Stimulated activated CD4-positive, alpha-beta T cell treated with anti-CD3 and anti-CD28 coated beads, Interleukin-1b, Interleukin-23, amount 100 ng/mL, for 4 hours (primary cell): ENCODE measurements around the gene RHOU.

Source experiments
- DNase-seq, 2 donors: peaks; one replicate each; pipeline ENCODE4 v3.0.0-alpha.2; 2020; ENCODE audit warnings: low read depth in 2 of 2

Gene RHOU

DNA sequence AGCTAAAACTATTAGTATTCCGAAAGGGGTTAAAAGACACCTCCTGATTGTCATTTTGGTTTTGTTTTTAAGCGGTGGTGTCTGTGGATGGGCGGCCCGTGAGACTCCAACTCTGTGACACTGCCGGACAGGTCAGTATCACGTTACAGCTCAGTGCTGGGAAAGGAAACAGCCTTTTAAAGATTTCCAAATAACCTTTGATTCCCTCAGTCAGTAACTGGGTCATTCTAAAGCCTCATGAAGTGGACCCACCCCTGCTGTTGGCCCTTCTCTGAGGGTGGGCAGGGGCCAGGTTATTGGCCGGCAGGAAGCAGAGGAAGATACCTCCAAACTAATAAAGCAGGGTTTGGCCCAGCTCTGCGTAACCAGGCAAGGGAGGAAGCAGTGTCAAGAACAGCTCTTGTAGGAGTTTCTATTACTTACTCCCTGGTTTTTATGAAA is 2.3 kb downstream of the RHOU start:
- DNase-seq = no peak

DNA sequence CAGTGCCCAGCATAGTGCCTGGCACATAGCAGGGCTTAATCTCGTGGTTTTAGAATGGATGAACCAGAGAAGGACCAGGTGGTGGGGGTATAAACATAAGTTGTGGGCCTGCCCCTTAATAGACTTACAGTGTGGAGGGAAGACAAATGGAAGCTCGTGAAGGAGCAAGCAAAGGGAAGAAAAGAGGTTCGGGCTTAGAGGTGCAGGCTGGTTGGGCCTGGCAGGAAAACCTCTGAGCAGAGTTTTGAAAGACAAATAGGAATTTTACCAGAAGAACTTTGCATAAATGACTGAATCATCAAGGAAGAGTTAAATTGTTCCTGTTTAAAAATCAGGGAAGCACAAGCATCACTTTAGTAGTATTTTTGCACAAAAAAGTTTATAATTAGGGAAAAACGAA is 4.5 kb downstream of the RHOU start:
- no peak for DNase-seq

DNA sequence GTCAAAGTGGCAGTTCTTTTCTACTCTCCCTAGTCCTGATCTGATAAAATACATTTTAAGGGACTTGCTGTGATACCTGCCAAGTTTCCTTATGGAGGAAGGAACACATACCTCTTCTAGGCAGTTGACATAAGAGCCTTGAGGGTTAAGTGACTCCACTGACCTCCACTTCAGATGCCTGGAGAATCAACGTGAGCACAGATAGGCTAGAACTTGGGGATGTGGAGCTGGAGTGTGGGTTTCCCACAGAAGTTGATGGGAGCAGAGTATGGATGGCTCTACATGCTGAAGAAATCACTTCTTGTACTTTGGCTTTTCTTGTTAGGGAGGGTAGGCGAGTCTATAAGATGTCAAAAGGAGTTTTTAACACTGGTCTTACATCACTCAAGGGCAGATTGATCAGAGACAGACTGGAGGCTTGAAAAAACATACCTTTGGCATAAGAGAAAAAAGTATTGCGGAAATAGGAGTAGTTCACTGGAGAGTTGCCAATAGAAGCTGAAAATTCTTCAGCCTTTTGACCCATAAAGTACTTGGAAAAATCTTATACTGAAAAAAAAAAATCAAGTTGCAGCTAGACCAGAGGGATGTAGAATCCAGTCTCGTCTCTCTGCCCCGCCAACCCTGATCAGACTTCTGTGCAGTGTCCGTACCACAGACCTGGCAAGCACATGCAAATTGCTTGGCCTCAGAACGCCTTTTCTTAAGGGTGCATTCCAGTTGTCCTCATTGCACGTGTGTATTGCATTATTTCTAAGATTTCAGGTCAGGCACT is 5.5 kb downstream of the RHOU start:
- DNase-seq = no peak

DNA sequence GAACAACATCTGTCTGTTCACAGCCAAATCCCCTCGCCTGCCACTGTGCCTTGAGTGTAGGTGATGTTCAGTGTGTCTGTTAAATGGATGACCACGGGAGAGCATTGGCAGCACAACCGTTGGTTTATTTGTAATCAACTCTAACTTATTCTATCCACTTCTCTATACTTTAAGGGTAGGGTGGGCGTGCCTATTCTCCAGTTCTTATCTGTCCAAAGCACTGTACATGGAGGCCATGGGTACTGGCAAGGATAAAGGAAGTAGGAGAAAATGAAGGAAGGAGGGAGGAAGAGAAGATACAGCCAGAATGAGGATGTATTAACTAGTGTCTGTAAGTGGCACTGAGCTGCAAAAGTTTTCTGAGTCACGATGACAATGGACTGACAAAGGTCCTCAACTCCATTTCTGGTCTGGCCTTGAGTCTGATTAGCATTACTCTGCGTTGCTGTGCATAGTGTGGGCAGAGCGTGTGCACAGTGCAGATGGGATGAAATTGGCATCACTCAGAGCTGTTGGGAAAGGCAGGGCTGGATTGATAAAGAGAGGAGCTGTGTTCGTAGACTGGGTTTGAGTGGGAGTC is 7.1 kb downstream of the RHOU start:
- DNase-seq = no peak

DNA sequence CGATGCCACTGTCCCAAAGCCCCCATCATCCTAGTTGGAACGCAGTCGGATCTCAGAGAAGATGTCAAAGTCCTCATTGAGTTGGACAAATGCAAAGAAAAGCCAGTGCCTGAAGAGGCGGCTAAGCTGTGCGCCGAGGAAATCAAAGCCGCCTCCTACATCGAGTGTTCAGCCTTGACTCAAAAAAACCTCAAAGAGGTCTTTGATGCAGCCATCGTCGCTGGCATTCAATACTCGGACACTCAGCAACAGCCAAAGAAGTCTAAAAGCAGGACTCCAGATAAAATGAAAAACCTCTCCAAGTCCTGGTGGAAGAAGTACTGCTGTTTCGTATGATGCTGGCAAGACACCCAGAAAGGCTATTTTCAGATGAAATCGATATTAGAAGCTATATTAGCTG is 8.1 kb downstream of the RHOU start:
- DNase-seq = no peak

DNA sequence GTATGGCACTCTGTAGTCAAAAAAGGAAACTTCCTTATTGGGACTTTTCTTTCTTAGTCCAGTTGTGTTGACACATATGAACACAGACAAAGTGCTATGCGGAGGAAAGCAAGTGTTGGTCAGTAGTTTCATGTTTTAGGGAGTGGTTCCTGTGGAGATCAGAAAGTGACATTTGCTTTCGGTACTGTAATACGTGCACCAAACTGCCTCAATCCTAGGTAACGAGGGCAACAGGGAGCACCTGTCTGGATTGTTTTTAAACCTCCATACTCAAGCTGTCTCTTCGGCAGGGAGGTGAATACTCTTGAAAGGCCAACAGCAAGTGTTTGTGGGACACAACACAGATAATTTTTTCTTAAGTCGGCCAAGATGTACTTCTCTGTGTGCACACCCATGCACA is 9.1 kb downstream of the RHOU start:
- DNase-seq = no peak

DNA sequence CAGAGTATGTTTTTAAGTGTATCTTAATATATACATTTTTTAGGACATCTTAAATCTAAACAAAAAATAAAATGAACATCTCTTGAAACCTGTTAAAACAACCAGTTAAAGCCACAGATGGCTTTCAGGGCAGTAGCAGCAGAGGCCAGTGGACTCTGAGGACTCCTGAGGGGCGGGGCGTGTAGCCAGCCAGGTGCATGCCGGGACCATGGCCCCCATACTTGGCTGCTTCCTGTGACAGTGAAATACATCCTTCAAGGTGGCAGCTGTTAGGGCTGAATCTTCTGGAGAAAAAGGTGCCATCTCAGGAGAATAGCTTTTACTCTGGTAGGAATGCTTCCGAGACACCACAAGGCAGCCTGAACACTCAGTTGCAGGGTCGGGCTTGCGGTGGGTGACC is 9.6 kb downstream of the RHOU start:
- no peak for DNase-seq

DNA sequence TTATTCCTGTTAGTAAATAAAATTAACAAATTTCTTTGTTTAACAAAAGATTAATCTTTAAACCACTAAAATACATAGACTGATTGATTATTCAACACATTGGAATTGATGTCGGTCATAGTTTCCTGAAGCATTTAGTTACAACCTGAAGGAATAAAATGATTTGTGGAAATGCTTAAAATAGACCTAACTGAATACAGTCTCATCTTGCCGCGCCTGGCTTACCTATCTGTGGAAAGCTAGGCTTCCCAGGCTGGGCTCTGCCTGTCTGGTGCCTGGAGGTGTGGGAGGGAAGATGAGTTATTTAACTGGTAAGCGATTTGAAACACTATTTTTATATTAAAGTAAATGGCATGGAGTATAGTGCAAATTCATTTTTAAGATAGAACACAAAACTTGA is 10.2 kb downstream of the RHOU start:
- no peak for DNase-seq

DNA sequence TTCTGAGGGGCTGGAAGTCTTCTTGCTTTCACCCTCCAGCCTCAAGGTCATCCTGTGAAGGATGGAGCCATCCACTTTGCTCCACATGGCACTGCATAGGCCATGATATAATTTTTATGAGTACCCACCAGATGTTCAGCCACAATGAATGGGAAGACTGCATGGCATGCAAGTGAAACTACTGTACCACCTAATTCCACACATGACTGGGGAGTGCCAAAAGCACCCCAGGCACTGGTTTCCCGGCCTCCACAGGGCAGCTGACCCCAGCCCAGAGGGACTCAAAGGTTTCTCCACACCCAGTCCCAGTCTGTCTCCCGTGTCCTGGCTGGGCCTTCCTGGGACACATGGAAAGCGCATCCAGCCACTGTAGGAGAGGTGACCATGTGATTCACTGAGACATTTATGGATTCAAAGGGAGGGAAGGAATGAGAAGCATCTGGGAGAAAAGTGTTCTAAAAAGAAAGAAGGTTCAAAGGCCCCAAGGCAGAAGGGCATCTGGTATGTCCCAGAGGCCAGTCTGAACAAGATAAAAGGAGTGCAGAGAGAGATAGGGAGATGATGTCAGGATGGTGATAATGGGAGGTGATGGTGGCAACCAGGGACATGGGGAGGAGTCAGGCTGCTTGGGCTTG is 12.1 kb downstream of the RHOU start:
- no peak for DNase-seq

DNA sequence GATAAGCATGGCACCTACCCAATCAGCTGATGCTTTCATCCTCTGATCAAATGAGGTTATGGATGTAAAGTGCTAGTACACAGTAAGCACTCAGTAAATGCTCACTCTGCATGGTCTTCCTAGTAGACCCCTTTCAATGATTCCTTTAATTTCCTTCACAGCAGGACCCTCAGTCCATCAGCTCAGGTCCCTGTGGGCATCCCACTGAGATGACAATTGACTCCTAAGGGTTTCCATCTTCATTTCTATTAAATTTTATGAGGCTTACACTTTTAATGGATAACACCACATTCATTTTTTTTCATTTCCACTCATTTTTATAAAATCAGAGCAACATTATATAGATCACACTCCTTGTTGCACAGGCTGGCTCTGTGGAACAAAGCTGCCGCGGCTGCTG is 12.8 kb downstream of the RHOU start:
- DNase-seq = no peak

DNA sequence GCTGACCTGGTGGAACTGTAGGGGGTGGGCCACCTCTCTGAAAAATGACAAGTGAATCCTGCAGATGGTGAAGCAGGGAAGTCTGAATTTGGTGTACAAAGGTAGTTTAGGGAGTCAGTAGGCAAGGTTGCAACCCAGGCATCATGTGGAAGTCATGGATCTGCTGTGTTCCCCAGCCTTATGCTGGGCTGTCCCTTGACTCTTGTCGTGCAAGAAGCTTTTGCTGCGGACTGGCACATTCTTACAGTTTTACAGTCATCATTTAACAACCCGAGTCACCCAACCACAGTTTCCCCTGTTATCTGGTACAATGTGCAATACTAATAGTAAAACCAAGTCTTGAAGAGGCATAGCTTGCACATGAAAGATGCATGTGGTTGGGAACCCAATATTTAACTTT is 13.2 kb downstream of the RHOU start:
- no peak for DNase-seq

DNA sequence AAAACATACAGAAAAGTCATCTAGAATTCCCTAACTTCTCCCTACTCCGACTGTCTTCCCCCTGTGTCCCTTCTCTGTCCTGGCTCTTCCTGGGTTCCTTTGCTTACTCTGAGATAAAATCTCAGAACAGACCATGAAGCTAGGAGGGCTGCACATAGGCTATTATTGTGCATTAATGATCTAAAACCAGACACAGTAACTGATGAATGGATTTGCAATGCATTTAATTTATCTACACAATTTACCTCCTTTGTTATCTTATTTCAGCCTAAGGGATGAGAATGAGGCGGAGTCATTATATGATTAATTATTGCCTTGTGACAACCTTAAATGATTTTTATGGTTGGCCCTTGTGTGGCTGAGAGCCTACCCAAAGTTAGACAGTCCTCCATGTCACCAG is 14.5 kb downstream of the RHOU start:
- DNase-seq = no peak

DNA sequence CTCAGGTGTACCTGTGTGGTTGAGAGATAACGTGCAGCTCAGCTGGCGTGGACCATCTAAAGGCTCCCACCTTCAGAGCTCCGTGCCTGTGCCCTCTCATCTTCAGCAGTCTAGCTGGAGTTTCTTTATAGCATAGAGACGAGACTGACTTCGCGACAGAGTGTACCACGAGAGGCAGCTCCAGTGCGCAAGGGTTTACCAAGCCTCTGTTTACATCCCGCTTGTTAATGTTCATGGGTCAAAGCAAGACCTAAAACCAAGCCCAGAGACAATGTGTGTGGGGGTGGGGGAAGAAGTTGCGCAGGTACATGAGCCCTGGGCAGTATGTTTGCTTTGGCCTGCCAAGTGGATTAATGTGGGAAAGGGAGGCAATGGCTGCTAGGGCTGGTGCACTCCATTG is 15.6 kb downstream of the RHOU start:
- no peak for DNase-seq

DNA sequence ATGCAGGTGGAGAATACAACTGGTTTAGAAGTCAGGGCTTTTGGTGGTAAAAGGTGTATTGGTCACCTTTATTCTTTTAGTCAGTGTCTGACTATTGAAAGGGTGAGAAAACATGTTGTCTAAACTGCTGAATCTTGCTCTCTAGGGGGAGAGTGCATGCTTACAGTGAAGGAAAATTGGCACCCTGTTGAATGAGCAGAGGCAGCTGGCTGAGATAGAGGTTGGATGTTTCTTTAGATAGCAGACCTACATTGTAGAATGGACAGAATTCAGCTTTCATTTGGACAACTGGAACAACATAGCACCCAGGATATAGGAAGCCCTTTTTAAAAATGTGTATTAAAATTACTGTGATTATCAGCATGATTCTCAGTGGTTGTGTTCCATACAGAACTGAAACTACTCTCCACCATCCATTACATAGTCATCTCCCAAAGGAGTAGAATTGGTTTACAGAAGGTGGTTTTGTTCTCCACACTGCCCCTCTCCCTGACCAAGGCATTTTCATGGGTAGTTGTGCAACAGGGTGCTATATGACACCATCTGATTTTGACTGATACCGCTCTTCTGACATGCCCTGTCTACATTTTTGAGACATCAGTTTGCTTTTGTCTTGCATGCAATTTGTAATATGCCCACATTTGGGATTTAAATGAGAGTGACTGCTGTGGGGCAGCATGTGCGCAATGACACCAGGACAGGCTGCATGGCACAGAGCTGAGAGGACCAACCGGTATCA is 16.2 kb downstream of the RHOU start:
- DNase-seq = no peak

DNA sequence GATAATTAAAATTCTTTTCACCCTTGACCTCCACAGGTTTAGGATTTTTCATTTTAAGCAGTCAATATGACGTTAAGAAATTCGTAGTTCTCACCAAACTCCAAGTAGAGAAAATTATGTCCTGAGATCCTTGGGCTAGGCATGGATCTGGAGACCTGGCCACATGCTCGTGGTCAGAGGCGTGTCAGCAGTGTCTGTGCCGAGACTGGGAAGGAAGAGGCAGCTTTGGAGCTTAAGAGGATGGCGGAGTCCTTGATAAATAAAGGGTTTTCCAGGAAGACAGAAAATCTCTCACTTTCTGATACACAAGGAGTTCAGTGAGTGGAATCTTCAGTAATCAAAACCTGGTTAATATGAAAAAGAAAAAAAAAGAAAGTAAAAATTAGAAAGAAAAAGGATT is 17.0 kb downstream of the RHOU start:
- no peak for DNase-seq

DNA sequence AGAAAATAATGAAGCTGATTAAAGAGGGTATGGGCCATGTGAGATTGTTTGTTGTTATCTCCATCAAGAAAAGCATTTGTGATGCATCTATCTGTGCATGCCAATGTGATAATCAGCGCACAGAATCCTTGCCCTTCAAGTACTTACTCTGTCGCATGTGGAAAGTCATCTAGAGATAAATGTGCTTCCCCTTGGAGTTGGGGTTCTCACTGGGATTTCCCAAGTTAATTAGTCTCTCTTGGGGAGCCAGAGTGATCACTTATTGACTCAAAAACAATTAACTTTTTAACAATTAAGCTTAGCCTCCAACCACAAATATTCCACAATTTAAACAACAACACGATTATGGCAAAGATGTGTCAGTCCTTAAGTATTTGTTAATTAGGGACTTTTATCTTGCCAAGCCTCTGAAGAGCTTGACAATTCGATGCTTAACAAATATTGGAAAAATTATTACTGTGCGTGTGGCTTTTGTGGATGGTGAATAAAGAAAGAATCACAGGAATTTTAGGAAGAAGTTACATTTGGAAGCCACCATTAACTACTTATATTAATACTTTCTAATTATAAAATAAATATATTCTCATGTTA is 17.5 kb downstream of the RHOU start:
- no peak for DNase-seq

DNA sequence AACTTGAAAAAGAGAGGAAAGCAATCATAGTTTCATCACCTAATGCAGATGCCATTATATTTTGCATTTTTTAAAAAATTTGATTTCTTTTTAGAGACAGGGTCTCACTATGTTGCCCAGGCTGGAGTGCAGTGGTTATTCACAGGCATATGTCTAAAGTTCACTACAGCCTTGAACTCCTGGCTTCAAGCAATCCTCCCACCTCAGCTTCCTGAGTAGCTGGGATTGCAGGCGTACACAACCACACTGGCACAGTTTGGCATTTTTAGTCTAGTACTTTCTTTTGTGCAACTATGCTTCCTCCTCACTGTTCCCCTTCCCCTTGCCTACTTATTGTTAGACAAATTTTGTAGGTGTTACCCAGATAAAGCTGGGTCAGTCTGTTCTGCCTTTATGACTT is 18.0 kb downstream of the RHOU start:
- DNase-seq = no peak

DNA sequence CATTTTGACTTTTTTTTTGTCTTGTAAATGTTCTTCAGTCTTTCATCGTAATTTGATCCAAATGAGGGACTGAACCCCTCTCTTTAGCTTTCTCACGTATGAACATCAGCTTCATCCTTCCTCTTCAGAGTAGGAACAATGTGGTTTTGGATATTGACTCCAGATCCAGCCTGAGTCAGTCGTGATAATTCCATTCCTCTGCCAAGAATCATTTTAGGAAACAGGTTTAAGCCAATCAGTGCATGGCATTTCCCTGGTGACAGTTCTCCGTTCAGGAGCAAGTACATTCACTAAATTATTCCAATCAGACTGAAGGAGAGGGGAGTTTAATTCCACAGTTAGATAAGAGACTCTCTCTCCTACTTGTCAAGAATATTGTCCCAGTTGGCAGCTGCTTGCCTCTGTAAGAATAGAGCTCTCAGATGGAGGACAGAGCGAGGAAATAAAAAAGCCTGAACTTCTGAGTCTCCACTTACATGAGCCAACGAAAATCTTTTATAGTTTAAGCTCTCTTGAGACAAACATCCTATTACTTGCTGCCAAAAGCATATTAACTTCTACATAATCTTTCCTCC is 18.6 kb downstream of the RHOU start:
- DNase-seq = no peak

DNA sequence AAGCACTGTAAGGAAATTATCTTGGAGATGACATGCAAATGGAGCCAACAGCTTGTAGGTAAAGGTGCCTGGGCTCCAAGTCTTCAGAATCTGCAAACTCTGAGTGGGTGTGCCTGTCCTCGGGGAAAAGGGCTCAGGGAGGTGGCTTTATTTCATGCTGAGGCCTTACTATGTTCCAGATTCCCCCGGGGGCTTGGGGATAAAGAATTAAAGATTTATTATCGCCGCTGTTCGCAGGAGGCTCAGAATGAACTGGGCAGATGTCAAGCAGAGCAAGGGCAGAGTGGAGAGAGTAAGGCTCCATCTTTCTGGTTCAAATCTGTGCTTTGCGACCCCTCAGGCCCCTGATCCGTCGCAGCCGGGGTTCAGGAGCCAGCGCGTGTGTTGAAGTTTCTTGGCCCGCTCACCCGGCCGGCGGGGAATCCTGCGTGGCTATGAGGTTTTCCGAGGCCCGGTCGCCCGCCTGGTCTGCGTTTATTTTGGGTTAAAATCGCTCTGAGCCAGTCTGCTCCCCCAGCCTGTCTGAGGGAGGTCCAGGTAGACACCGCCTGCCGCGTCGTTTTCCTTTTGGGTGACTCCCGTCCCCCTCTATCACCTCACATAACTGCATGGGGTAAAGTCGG is 19.5 kb downstream of the RHOU start:
- DNase-seq = no peak

DNA sequence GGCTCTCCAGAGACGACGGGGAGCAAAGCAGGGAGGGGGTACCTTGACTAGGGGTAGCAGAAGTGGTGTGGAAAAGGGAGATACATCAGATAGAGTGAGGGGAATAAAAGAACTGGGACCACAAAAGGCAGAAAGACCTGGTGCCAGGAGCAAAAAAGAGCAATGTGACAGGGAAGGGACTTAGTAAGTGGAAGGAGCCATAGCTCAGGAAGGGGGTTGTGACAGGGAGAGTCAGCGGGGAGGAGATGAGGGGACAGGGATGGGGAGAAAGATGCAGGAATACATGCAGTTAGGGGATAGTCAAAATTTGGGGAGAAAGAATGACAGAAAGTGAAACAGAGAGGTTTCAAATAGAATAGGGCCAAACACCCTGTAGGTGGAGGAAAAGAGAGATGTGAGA is 20.5 kb downstream of the RHOU start:
- no peak for DNase-seq

DNA sequence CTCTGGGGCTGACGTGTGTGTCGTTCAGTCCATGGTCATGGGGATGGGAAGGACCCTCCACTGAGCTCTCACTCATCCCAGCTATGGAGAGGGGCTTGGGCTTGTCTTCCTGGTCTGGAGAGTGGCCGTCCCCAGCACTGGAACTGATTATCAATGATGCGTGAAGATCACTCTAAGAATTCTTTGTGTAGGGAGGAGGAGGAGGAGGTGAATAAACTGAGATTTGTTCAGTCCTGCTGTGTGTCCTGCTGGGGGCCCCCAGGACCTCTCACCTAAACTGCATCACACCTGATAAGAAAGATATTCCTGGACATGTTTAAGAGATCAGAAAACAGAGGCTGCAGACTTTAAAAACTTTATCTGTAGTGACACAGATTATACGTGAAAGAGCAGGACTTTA is 21.2 kb downstream of the RHOU start:
- no peak for DNase-seq

DNA sequence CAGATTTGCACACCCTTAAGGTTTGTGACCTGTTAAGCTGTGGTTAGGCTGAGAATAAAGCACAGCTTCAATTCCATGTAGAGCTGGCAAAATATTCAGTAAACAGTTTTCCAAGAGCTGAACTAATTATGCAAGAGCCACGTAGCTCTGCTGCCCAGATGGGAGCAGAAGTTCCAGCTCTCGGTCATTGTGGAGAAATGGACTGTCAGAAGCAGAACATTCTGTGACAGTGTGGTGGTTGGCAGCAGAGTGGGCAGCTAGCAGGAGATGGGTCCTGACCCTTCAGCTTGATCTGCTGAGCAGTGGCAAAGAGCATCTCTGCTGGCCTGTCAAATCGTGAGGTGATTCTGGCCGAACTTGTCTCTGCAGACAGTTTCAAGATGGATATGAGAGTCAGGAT is 23.2 kb downstream of the RHOU start:
- DNase-seq = no peak
